Renal cortex interstitium (tissue), 11 donors: ENCODE results near the gene BRMS1L. TPM values are rescaled to one million over a fixed set of nuclear protein-coding genes. Genes with fewer than 3 reads are reported as not detected.

Experiments used
- DNase-seq, 11 donors: peaks; one replicate each; pipeline ENCODE4 v3.0.0-alpha.2; 2013; ENCODE audit warnings: low read depth in 9 of 11, low spot score in 4 of 11; ENCODE audit errors: extremely low read depth in 1 of 11
- polyA plus RNA-seq, 3 donors: library from polyadenylated mRNA; unstranded; fragments of 120-200 nt; gene quantifications; one replicate each; pipeline ENCODE4 v1.2.1, GENCODE V29; 2013; ENCODE audit not compliant: insufficient read length in 3 of 3

Gene BRMS1L
- polyA plus RNA-seq, 3 donors = 17.0 to 22.5 (median 17.8) TPM

- no peak for DNase-seq
Observed at GRCh38 chr14:35853225-35853624, 27.1 kb downstream of the BRMS1L start.

- no peak for DNase-seq
Observed at GRCh38 chr14:35854696-35855270, 28.6 kb downstream of the BRMS1L start.

- no peak for DNase-seq
Observed at GRCh38 chr14:35855876-35856481, 29.8 kb downstream of the BRMS1L start.

GRCh38 chr14:35858521-35859209, 32.5 kb downstream of the BRMS1L start:
- DNase-seq = no peak

GRCh38 chr14:35861204-35861868, 35.2 kb downstream of the BRMS1L start:
- DNase-seq = no peak

GRCh38 chr14:35865611-35866324, 39.6 kb downstream of the BRMS1L start:
- DNase-seq = no peak

GRCh38 chr14:35866595-35867279, 40.6 kb downstream of the BRMS1L start:
- no peak for DNase-seq

- no peak for DNase-seq
Observed at GRCh38 chr14:35867280-35867629, 41.1 kb downstream of the BRMS1L start.

GRCh38 chr14:35875296-35875695, 49.2 kb downstream of the BRMS1L start:
- no peak for DNase-seq

GRCh38 chr14:35877276-35877675, 51.1 kb downstream of the BRMS1L start:
- DNase-seq = no peak

GRCh38 chr14:35878272-35879150, 52.4 kb downstream of the BRMS1L start:
- DNase-seq = peak in 2 of 11 donors; percentile 3 to 6

- no peak for DNase-seq
Observed at GRCh38 chr14:35879151-35879648, 53.1 kb downstream of the BRMS1L start.

GRCh38 chr14:35879654-35880249, 53.6 kb downstream of the BRMS1L start:
- peak in 1 of 11 donors; percentile 3 for DNase-seq

GRCh38 chr14:35881280-35881679, 55.1 kb downstream of the BRMS1L start:
- DNase-seq = no peak

GRCh38 chr14:35883677-35884293, 57.6 kb downstream of the BRMS1L start:
- DNase-seq = peak in 4 of 11 donors; percentile 5 to 15 (median 10)

GRCh38 chr14:35890308-35890707, 64.2 kb downstream of the BRMS1L start:
- DNase-seq = no peak

GRCh38 chr14:35895256-35895655, 69.1 kb downstream of the BRMS1L start:
- DNase-seq = no peak
